Measurements from ENCODE around the gene CENPV. TPM values are rescaled to one million over a fixed set of nuclear protein-coding genes. Genes with fewer than 3 reads are reported as not detected.
"Not testable (repeated sequence)": the region's sequence is repeated elsewhere in the genome, so short reads cannot be mapped to it uniquely, and the experiment has no call there.

The CENPV gene
- total RNA-seq, 4 donors from 2014 or later: 18.3 to 39.4 (median 28.5) TPM

DNA sequence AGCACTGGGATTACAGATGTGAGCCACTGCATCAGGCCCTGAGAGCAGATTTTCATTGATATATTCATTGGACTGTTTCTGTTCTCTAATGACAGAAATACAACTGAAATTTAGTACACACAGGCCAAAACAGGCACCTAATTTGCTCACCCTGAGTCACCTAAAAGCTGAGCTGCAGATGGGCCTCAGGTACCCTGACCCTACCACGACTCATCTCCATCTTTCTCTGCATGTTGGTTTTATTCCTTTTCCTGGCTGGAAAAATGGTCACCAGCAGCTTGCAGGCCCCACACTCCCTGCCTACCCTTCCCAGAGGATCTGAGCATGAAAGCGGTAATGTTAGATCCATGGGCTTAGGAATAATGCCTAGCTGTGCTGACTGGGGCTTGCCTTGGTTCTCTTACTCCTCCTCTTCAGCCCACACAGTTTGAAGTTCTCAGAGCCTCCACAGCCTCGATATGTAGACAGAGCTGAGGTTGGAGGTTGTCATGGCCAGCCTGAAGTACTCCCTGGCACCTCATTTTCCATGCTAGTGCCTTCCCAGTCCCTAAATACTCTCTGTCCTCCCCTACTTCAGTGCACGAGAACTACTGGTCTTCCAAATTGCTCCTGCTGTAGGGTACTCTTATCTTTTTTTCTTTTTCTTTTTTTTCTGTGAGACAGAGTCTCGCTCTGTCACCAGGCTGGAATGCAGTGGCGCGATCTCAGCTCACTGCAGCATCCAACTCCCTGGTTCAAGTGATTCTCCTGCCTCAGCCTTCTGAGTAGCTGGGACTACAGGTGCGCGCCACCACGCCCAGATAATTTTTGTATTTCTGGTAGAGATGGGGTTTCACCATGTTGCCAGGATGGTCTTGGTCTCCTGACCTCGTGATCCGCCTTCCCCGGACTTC, 51.1 kb downstream of the CENPV start:
- in situ Hi-C loops (cut with MboI; ENCODE audit: low sequenced_read_pairs in 4 of 4): no loop called here
- ATAC-seq (no peak), DNase-seq (no peak)
- no peak for TF ChIP-seq POLR2A (IDR thresholded peaks at IDR 0.05)
- no peak for TF ChIP-seq CTCF (IDR thresholded peaks at IDR 0.05 in 4 of 5, conservative IDR thresholded peaks at IDR 0.05 in 1 of 5)
- Histone ChIP-seq H3K4me1 (no peaks in the 10 kb centered on the region), H3K27ac (no peak overlapping the region), H3K9me3 (no peaks in the 10 kb centered on the region), H3K27me3 (no peaks in the 10 kb centered on the region), H3K36me3 (peaks cover 0 to 7% of the 10 kb centered on the region in 2 donors), H3K4me3 (no peak overlapping the region)
- intact Hi-C loops (cut with DNase I; ENCODE audit: low total_unique reads): no loop called here

DNA sequence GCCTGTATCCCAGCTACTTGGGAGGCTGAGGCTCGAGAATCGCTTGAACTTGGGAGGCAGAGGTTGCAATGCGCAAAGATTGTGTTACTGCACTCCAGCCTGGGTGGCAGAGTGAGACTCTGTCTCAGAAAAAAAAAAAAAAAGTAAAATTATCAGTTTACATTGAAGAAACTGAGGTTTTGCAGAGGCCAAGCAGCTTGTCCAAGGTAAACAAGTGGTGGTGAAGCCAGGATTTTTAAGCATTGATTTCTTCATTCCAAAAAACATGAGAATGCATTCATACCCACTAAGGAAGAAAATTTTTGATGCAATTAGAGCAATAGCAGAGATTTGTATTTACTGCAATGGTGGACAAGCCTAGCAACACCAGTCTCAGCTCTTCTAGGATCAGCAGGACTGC, 52.7 kb downstream of the CENPV start:
- intact Hi-C loops (cut with DNase I; ENCODE audit: low total_unique reads) (no loop called here), in situ Hi-C loops (cut with MboI; ENCODE audit: low sequenced_read_pairs in 4 of 4) (no loop called here)
- no peaks in the 10 kb centered on the region for H3K4me1 ChIP-seq
- no peak for ATAC-seq
- H3K27me3 ChIP-seq: no peaks in the 10 kb centered on the region
- TF ChIP-seq POLR2A (IDR thresholded peaks at IDR 0.05): no peak
- no peak for TF ChIP-seq CTCF (IDR thresholded peaks at IDR 0.05 in 4 of 5, conservative IDR thresholded peaks at IDR 0.05 in 1 of 5)
- no peaks in the 10 kb centered on the region for H3K9me3 ChIP-seq
- no peak overlapping the region for H3K27ac ChIP-seq
- H3K4me3 ChIP-seq: no peak overlapping the region
- no peak for DNase-seq
- peaks cover 0 to 7% of the 10 kb centered on the region in 2 donors for H3K36me3 ChIP-seq

- Histone ChIP-seq H3K4me3 (no peak overlapping the region), H3K27ac (no peak overlapping the region), H3K9me3 (no peaks in the 10 kb centered on the region), H3K27me3 (no peaks in the 10 kb centered on the region), H3K36me3 (peaks cover 0 to 7% of the 10 kb centered on the region in 2 donors), H3K4me1 (no peaks in the 10 kb centered on the region)
- TF ChIP-seq CTCF (IDR thresholded peaks at IDR 0.05 in 4 of 5, conservative IDR thresholded peaks at IDR 0.05 in 1 of 5) (no peak), POLR2A (IDR thresholded peaks at IDR 0.05) (no peak)
- in situ Hi-C loops (cut with MboI; ENCODE audit: low sequenced_read_pairs in 4 of 4) (no loop called here), intact Hi-C loops (cut with DNase I; ENCODE audit: low total_unique reads) (no loop called here)
- ATAC-seq: no peak
- DNase-seq: no peak
Observed at GRCh38 chr17:16298140-16298662, 55.1 kb downstream of the CENPV start.

GRCh38 chr17:16297367-16298139, 55.7 kb downstream of the CENPV start:
- no peaks in the 10 kb centered on the region for H3K9me3 ChIP-seq
- in situ Hi-C loops (cut with MboI; ENCODE audit: low sequenced_read_pairs in 4 of 4) (no loop called here), intact Hi-C loops (cut with DNase I; ENCODE audit: low total_unique reads) (no loop called here)
- ATAC-seq (no peak), DNase-seq (no peak)
- no peak for TF ChIP-seq CTCF (IDR thresholded peaks at IDR 0.05 in 4 of 5, conservative IDR thresholded peaks at IDR 0.05 in 1 of 5)
- no peak for TF ChIP-seq POLR2A (IDR thresholded peaks at IDR 0.05)
- no peak overlapping the region for H3K4me3 ChIP-seq
- H3K4me1 ChIP-seq: no peaks in the 10 kb centered on the region
- no peaks in the 10 kb centered on the region for H3K27me3 ChIP-seq
- peaks cover 0 to 7% of the 10 kb centered on the region in 2 donors for H3K36me3 ChIP-seq
- no peak overlapping the region for H3K27ac ChIP-seq

- H3K4me1 ChIP-seq; H3K27ac ChIP-seq; in situ Hi-C loops (cut with MboI; ENCODE audit: low sequenced_read_pairs in 4 of 4); H3K27me3 ChIP-seq; H3K36me3 ChIP-seq; DNase-seq; H3K9me3 ChIP-seq; H3K4me3 ChIP-seq; ATAC-seq; intact Hi-C loops (cut with DNase I; ENCODE audit: low total_unique reads): not testable (repeated sequence)
Observed at GRCh38 chr17:16296072-16296471, 57.2 kb downstream of the CENPV start.

Measured in gastrocnemius medialis (tissue), 4 donors.